H1 (cell line): ENCODE data around the gene SYMPK. TPM values are rescaled to one million over a fixed set of nuclear protein-coding genes. Genes with fewer than 3 reads are reported as not detected.

ENCODE experiments used
- CTCF ChIA-PET: fragments of 300-600 bp; sonication (Branson Sonifier 250); formaldehyde crosslinking; loops from one replicate; lab custom pipeline; 2021; ENCODE audit not compliant: partially characterized antibody; lab: Charles Lee
- POLR2A ChIA-PET: fragments of 300-600 bp; sonication (Branson Sonifier 250); formaldehyde crosslinking; loops from one replicate; lab custom pipeline; 2021; ENCODE audit warnings: inconsistent platforms; ENCODE audit not compliant: partially characterized antibody; lab: Charles Lee
- DNase-seq, 2 experiments: peaks; one replicate each; pipeline versions ENCODE4 v3.0.0 to v3.0.0-alpha.2; 2010 to 2022; ENCODE audit warnings: low spot score in 2 of 2, low read depth in 1 of 2, mixed read lengths in 1 of 2
- FAIRE-seq: peaks from 2 replicates; lab custom pipeline; 2011; peaks lifted over from hg19 to GRCh38; lab: Jason Lieb, UNC
- H2AFZ ChIP-seq: 2 replicates; pipeline ENCODE4 v1.8.1; 2012; ENCODE audit warnings: low read length, inconsistent platforms
- H2AK5ac ChIP-seq: 2 replicates; pipeline ENCODE4 v1.6.1; 2013; ENCODE audit warnings: low read depth, low read length
- H2BK120ac ChIP-seq: replicated peaks from 2 replicates; pipeline ENCODE3; 2013; ENCODE audit warnings: low read depth, low read length, inconsistent platforms
- H2BK12ac ChIP-seq: 2 replicates; pipeline ENCODE4 v1.6.1; 2013; ENCODE audit warnings: low read depth, low read length
- H2BK15ac ChIP-seq: 2 replicates; pipeline ENCODE4 v1.6.1; 2013; ENCODE audit warnings: low read length
- H2BK20ac ChIP-seq: 2 replicates; pipeline ENCODE4 v1.6.1; 2013; ENCODE audit warnings: low read length
- H2BK5ac ChIP-seq: 2 replicates; pipeline ENCODE4 v1.6.1; 2013; ENCODE audit warnings: low read depth, low read length
- H3K14ac ChIP-seq: 2 replicates; pipeline ENCODE4 v1.6.1; 2013; ENCODE audit warnings: inconsistent platforms; ENCODE audit not compliant: insufficient read length
- H3K18ac ChIP-seq: 2 replicates; pipeline ENCODE4 v1.6.1; 2013; ENCODE audit warnings: low read length; ENCODE audit errors: extremely low read depth
- H3K23ac ChIP-seq: 2 replicates; pipeline ENCODE4 v1.6.1; 2013; ENCODE audit warnings: inconsistent platforms; ENCODE audit not compliant: insufficient read length
- H3K23me2 ChIP-seq: 2 replicates; pipeline ENCODE4 v1.6.1; 2013; ENCODE audit warnings: low read depth, low read length
- H3K27ac ChIP-seq: 2 replicates; pipeline ENCODE4 v1.6.1; 2011; ENCODE audit warnings: low read depth, low read length, inconsistent platforms
- H3K27me3 ChIP-seq, 4 experiments: replicated peaks in 1 of 4; 1 replicate in 1 of 4; 2 replicates in 3 of 4; pipeline versions ENCODE4 v1.6.1 to v1.8.1; 2011 to 2013; ENCODE audit warnings: low read length in 3 of 4, mild to moderate bottlenecking in 3 of 4, inconsistent platforms in 2 of 4, mixed read lengths in 2 of 4, moderate library complexity in 1 of 4; ENCODE audit not compliant: control insufficient read depth in 3 of 4, insufficient read depth in 3 of 4; ENCODE audit errors: extremely low read depth in 1 of 4
- H3K36me3 ChIP-seq, 4 experiments: 2 replicates each; pipeline versions ENCODE4 v1.6.1 to v1.8.1; 2011 to 2013; ENCODE audit warnings: mild to moderate bottlenecking in 4 of 4, low read length in 3 of 4, moderate library complexity in 2 of 4, control low read depth in 1 of 4, inconsistent platforms in 1 of 4; ENCODE audit not compliant: insufficient read depth in 4 of 4, control insufficient read depth in 2 of 4
- H3K4ac ChIP-seq: replicated peaks from 2 replicates; pipeline ENCODE3; 2013; ENCODE audit warnings: low read length, low read depth, mixed read lengths, inconsistent platforms; ENCODE audit not compliant: insufficient read length
- H3K4me1 ChIP-seq, 4 experiments: replicated peaks in 1 of 4; 1 replicate in 1 of 4; 2 replicates in 3 of 4; pipeline versions ENCODE4 v1.6.1 to v1.8.1; 2011 to 2013; ENCODE audit warnings: low read length in 3 of 4, inconsistent platforms in 2 of 4, mixed read lengths in 1 of 4; ENCODE audit not compliant: insufficient read depth in 4 of 4, control insufficient read depth in 3 of 4
- H3K4me2 ChIP-seq, 2 experiments: 2 replicates each; pipeline versions ENCODE4 v1.6.1 to v1.8.1; 2011 to 2013; ENCODE audit warnings: low read depth in 2 of 2, low read length in 2 of 2, control low read depth in 1 of 2, inconsistent platforms in 1 of 2, mild to moderate bottlenecking in 1 of 2; ENCODE audit not compliant: insufficient read depth in 1 of 2
- H3K4me3 ChIP-seq, 4 experiments: fragments of 200-600, 300-600 bp in 1 of 4; sonication (generic), shearing (Covaris generic), sonication (Bioruptor Twin) in 1 of 4; 2 replicates each; pipeline versions ENCODE4 v1.5.1 to v1.8.1; 2011 to 2016; ENCODE audit warnings: low read length in 4 of 4, low read depth in 3 of 4, control low read depth in 2 of 4, inconsistent platforms in 2 of 4, mild to moderate bottlenecking in 2 of 4, mixed read lengths in 1 of 4, moderate library complexity in 1 of 4; ENCODE audit not compliant: insufficient read depth in 2 of 4; ENCODE audit errors: extremely low read depth in 1 of 4
- H3K56ac ChIP-seq: replicated peaks from 2 replicates; pipeline ENCODE3; 2013; ENCODE audit warnings: low read depth, mild to moderate bottlenecking, mixed read lengths, low read length, inconsistent platforms; ENCODE audit not compliant: insufficient read length
- H3K79me1 ChIP-seq: 2 replicates; pipeline ENCODE4 v1.6.1; 2013; ENCODE audit warnings: low read depth, low read length, control low read depth
- H3K79me2 ChIP-seq, 2 experiments: 2 replicates each; pipeline versions ENCODE4 v1.6.1 to v1.8.1; 2012 to 2013; ENCODE audit warnings: low read length in 2 of 2, mild to moderate bottlenecking in 2 of 2, inconsistent platforms in 1 of 2; ENCODE audit not compliant: insufficient read depth in 2 of 2, control insufficient read depth in 1 of 2
- H3K9ac ChIP-seq, 4 experiments: replicated peaks in 1 of 4; 1 replicate in 1 of 4; 2 replicates in 3 of 4; pipeline versions ENCODE4 v1.6.1 to v1.8.1; 2011 to 2013; ENCODE audit warnings: low read depth in 3 of 4, low read length in 3 of 4, control low read depth in 2 of 4, mild to moderate bottlenecking in 2 of 4, moderate library complexity in 2 of 4, inconsistent platforms in 1 of 4; ENCODE audit errors: extremely low read depth in 1 of 4
- H3K9me3 ChIP-seq, 2 experiments: 2 replicates each; pipeline versions ENCODE4 v1.6.1 to v1.8.1; 2012 to 2013; ENCODE audit warnings: mild to moderate bottlenecking in 2 of 2, moderate library complexity in 2 of 2, control low read depth in 1 of 2, inconsistent platforms in 1 of 2, low read depth in 1 of 2, low read length in 1 of 2, mixed read lengths in 1 of 2; ENCODE audit not compliant: insufficient read depth in 2 of 2
- H4K20me1 ChIP-seq, 2 experiments: replicated peaks in 1 of 2; 2 replicates each; pipeline versions ENCODE3 to v1.8.1; 2011 to 2013; ENCODE audit warnings: inconsistent platforms in 2 of 2, low read length in 2 of 2, mild to moderate bottlenecking in 1 of 2; ENCODE audit not compliant: insufficient read depth in 2 of 2, control insufficient read depth in 1 of 2
- H4K5ac ChIP-seq: 2 replicates; pipeline ENCODE4 v1.6.1; 2013; ENCODE audit warnings: low read length, low read depth, mixed read lengths, inconsistent platforms; ENCODE audit not compliant: insufficient read length
- H4K8ac ChIP-seq: 2 replicates; pipeline ENCODE4 v1.8.0; 2013; ENCODE audit warnings: mild to moderate bottlenecking, moderate library complexity, low read length, inconsistent platforms; ENCODE audit not compliant: insufficient read depth; ENCODE audit errors: extremely low read depth
- H4K91ac ChIP-seq: replicated peaks from 2 replicates; pipeline ENCODE3; 2013; ENCODE audit warnings: low read length, mixed read lengths, inconsistent platforms; ENCODE audit not compliant: insufficient read length
- FOSL1 ChIP-seq: IDR thresholded peaks from 2 replicates; pipeline ENCODE4 v1.6.1; 2011; ENCODE audit warnings: mild to moderate bottlenecking, low read depth, low read length, moderate library complexity; ENCODE audit not compliant: insufficient read depth
- JUND ChIP-seq: IDR thresholded peaks from 2 replicates; pipeline ENCODE4 v1.6.1; 2011; ENCODE audit warnings: mild to moderate bottlenecking, improper control_type of control experiment, low read length
- PHF8 ChIP-seq: fragments of 200-600 bp; sonication (generic); conservative IDR thresholded peaks from 2 replicates; pipeline ENCODE4 v1.7.1; 2012; ENCODE audit warnings: low read depth, mild to moderate bottlenecking, inconsistent platforms, low read length, moderate library complexity
- RNF2 ChIP-seq: fragments of 200-900, 300-1000 bp; sonication (generic); IDR thresholded peaks from 2 replicates; pipeline ENCODE4 v1.7.1; 2016; ENCODE audit warnings: borderline replicate concordance, low read depth, mild to moderate bottlenecking, antibody characterized with exemption, low read length; ENCODE audit not compliant: poor library complexity, severe bottlenecking; ENCODE audit errors: missing control alignments
- RXRA ChIP-seq: IDR thresholded peaks from 2 replicates; pipeline ENCODE4 v1.6.1; 2011; ENCODE audit warnings: low read depth, mild to moderate bottlenecking, low read length, moderate library complexity; ENCODE audit not compliant: insufficient read depth
- SIX5 ChIP-seq: IDR thresholded peaks from 2 replicates; pipeline ENCODE4 v1.6.1; 2011; ENCODE audit warnings: mild to moderate bottlenecking, low read depth, low read length
- TCF12 ChIP-seq: IDR thresholded peaks from 2 replicates; pipeline ENCODE4 v1.6.1; 2011; ENCODE audit warnings: low read depth, mild to moderate bottlenecking, low read length
- TEAD4 ChIP-seq: IDR thresholded peaks from 2 replicates; pipeline ENCODE4 v1.6.1; 2012; ENCODE audit warnings: low read depth, low read length, inconsistent platforms, mixed read lengths
- ZNF274 ChIP-seq: IDR thresholded peaks from 2 replicates; pipeline ENCODE4 v1.7.0; 2012; ENCODE audit warnings: low read length, borderline replicate concordance; ENCODE audit errors: extremely low read depth
- WGBS, 2 experiments: shearing (Covaris generic) in 1 of 2; methylation state at CpG; one replicate each; pipeline versions ENCODE4 v1.1.6 to v1.1.7; 2013 to 2015; ENCODE audit warnings: low lambda C conversion rate in 2 of 2, mixed read lengths in 2 of 2, inconsistent platforms in 1 of 2, low coverage in 1 of 2, missing lambda C conversion rate in 1 of 2; ENCODE audit not compliant: insufficient replicate concordance in 2 of 2, insufficient coverage in 1 of 2, insufficient read length in 1 of 2; ENCODE audit errors: extremely low coverage in 1 of 2, missing lambda C conversion rate in 1 of 2; 5-methylcytosine and 5-hydroxymethylcytosine counted together
- polyA plus RNA-seq, 7 experiments: library from polyadenylated mRNA; depleted of rRNA in 3 of 7; stranded (reverse) in 5 of 7; unstranded in 2 of 7; fragments of >200 nt in 5 of 7; fragments of 200-250 nt in 2 of 7; gene quantifications; 1 replicate in 5 of 7; 2 replicates in 1 of 7; 4 replicates in 1 of 7; pipeline versions ENCODE4 v1.2.1 to v1.2.3, GENCODE V29; 2011 to 2013; ENCODE audit warnings: missing spikeins in 2 of 7, mixed read lengths in 2 of 7
- total RNA-seq: library from RNA; stranded (reverse); fragmentation: NEBNext Ultra II Directional; extraction: Animal tissue kit (Norgen Biotek cat#: 25700); gene quantifications from 2 replicates; pipeline ENCODE4 v1.2.1, GENCODE V29; 2021
- TF ChIP-seq, protein P1 (sequence below): IDR thresholded peaks from 2 replicates; pipeline ENCODE4 v1.6.1; 2012; ENCODE audit warnings: inconsistent platforms

SYMPK gene
- total and polyA plus RNA-seq, 2 of the 8 experiments (the other 6 are each of a cell fraction or from before 2014, with no cell fraction given) = 93.6 to 99.5 TPM

DNA sequence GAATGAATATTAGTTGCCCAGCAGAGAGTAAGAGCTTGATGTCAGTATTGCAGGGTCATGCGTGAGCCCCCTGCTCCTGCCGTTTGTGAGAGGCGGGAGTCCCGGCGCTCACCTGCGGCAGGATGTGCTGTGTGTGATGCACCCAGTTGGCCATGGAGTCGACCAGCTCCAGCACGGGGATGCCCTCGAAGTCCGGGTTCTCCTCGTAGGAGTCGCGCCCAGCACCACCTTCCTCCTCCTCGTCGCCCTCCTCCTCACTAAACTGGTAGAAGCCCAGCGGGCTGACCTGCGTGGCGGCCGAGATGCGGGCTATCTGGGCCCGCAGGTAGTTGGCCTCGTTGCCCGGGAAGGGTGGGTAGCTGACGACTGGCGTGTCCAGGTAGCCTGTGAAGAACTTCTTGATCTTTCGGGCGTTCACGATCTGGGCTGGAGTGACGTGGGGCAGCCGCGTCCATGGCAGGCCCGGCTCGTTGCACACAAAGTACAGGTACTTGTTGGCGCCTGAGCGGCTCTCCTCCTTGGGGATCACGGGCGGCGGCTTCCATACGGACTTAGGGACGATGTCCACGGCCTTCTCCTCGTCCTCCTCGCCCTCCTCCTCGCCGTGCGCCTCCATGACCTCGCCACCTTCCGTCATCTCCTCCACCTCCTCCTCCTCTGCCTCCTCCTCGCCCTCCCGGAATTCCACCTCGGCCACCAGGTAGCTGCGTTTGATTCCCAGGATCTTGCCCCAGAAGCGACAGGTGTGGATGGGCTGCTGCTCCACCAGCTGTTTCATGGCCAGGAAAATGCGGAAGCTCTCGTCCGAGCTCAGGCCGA lies 58.6 kb downstream of the SYMPK start:
- ChIA-PET CTCF (interaction anchor here (0.6 to 9.4 kb wide), 8 partner anchors 9 to 113 kb away, joined by 3 to 107 read pairs (median 4); partner anchors contain the start of gene RSPH6A), POLR2A (interaction anchor here (0.7 to 9.8 kb wide), 7 partner anchors 10 to 36 kb away, joined by 3 to 106 read pairs (median 4); partner anchors contain the start of genes DMPK, DMWD, RSPH6A and SIX5)
- Histone ChIP-seq H3K4me1 (peaks cover 0 to 4% (median 0%) of the 10 kb centered on the region in 4 experiments; a peak in 3 of 7 replicates), H3K36me3 (no peaks in the 10 kb centered on the region), H3K79me2 (no peaks in the 10 kb centered on the region), H3K4me2 (no peak overlapping the region), H2BK120ac (no peak overlapping the region), H4K8ac (peak overlapping the region; percentile 9; the same call in 1 of the 2 replicates), H3K23ac (no peak overlapping the region), H2BK15ac (0 out of 2 replicates have a peak overlapping the region, but pooled peaks have one; percentile 72), H3K14ac (no peak overlapping the region), H2AFZ (no peak overlapping the region), H3K27ac (no peak overlapping the region), H3K4me3 (no peak overlapping the region), H2BK5ac (no peak overlapping the region), H2BK20ac (no peak overlapping the region), H3K18ac (no peak overlapping the region), H2BK12ac (0 out of 2 replicates have a peak overlapping the region, but pooled peaks have one; percentile 60), H4K91ac (no peak overlapping the region), H3K79me1 (no peaks in the 10 kb centered on the region), H3K4ac (no peak overlapping the region), H3K23me2 (no peaks in the 10 kb centered on the region; the same call in 1 of the 2 replicates), H2AK5ac (no peak overlapping the region), H3K9me3 (no peaks in the 10 kb centered on the region; a peak in 1 of 4 replicates), H3K27me3 (peaks cover 0 to 2% (median 0%) of the 10 kb centered on the region in 4 experiments; a peak in 3 of 7 replicates), H4K5ac (no peak overlapping the region), H3K9ac (no peak overlapping the region), H4K20me1 (no peaks in the 10 kb centered on the region), H3K56ac (no peak overlapping the region)
- 91% methylated on average over 45 of the region's 57 CpGs; no CpG with 5 or more reads in 1 of the 2 experiments for WGBS, 2 experiments
- no peak for FAIRE-seq
- DNase-seq = no peak
- TF ChIP-seq SIX5 (no peak), TEAD4 (no peak), RXRA (no peak), JUND (no peak), RNF2 (no peak), FOSL1 (no peak), PHF8 (no peak), TCF12 (no peak), ZNF274 (no peak)
- TF ChIP-seq, protein P1, sequence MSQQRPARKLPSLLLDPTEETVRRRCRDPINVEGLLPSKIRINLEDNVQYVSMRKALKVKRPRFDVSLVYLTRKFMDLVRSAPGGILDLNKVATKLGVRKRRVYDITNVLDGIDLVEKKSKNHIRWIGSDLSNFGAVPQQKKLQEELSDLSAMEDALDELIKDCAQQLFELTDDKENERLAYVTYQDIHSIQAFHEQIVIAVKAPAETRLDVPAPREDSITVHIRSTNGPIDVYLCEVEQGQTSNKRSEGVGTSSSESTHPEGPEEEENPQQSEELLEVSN = no peak
